ENCODE measurements around the gene SMOC1.
A peak's percentile ranks its signal among the peaks of the same experiment; 100 is the strongest.

SMOC1 gene, protein sequence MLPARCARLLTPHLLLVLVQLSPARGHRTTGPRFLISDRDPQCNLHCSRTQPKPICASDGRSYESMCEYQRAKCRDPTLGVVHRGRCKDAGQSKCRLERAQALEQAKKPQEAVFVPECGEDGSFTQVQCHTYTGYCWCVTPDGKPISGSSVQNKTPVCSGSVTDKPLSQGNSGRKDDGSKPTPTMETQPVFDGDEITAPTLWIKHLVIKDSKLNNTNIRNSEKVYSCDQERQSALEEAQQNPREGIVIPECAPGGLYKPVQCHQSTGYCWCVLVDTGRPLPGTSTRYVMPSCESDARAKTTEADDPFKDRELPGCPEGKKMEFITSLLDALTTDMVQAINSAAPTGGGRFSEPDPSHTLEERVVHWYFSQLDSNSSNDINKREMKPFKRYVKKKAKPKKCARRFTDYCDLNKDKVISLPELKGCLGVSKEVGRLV

DNA sequence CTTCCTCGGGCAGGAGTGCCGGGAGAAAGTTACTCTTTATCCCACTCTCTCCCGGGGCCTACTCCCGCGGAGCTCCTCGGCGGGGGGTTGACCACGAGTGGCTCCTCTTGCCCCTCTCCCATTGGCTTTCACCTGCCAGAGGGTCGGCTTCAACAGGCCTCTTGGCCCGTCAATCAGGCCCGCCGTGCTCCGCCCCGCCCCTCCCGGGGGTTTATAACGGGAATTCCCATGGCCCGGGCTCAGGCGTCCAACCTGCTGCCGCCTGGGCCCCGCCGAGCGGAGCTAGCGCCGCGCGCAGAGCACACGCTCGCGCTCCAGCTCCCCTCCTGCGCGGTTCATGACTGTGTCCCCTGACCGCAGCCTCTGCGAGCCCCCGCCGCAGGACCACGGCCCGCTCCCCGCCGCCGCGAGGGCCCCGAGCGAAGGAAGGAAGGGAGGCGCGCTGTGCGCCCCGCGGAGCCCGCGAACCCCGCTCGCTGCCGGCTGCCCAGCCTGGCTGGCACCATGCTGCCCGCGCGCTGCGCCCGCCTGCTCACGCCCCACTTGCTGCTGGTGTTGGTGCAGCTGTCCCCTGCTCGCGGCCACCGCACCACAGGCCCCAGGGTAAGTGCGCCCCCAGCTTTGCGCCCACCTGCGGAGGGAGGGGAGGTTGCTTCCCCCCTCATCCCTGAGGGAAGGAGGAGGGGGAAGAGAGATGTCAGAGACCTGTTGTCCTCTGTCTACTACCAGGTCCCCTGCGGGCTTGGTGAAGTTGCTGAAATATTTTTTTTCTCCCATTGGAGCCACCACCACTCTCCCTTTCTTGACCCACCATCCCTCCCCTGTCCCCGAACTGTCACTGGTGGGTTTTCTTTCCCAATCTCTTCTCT is at the start of gene SMOC1:
Gene SMOC1, plus strand, starts transcription at position 242 of the 869 bp plus-strand sequence. Its CDS starts 263 bp downstream, at position 505.
- peak; percentile 19 for DNase-seq

DNA sequence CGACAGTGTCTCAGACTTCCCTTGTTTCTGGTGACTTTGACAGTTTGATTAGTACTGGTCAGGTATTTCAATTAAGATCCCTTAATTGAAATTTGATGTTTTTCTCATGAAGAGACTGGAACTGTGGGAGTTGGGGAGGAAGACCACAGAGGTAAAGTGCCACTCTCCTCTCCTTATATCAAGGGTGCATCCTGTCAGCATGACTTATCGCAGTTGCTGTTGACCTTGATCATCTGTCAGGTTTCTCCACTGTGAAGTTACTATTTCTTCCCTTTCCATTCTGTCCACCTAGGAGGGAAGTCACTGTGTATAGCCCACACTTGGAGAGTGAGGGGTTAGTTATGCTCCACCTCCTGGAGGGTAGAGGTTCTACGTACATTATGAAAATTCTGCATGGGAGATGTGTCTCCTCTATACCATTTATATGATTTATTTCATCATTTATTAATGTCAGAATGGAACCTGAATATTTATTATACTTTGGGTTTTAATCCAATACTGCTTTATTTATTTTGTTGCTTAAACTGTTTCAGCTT is 40.3 kb upstream of the SMOC1 start:
- DNase-seq = no peak

DNA sequence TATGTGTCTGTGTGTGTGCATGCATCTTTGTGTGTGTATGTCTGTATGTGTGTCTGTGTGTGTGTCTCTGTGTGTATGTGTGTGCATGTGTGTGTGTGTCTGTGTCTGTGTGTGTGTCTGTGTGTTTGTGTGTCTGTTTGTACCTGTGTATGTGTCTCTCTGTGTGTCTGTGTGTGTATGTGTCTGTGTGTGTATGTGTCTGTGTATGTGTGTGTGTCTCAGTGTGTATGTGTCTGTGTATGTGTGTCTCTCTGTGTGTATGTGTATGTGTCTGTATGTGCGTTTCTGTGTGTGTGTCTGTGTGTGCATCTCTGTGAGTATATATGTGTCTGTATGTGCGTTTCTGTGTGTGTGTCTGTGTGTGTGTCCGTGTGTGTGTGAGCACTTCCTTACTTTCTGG is 39.6 kb upstream of the SMOC1 start:
- no peak for DNase-seq

DNA sequence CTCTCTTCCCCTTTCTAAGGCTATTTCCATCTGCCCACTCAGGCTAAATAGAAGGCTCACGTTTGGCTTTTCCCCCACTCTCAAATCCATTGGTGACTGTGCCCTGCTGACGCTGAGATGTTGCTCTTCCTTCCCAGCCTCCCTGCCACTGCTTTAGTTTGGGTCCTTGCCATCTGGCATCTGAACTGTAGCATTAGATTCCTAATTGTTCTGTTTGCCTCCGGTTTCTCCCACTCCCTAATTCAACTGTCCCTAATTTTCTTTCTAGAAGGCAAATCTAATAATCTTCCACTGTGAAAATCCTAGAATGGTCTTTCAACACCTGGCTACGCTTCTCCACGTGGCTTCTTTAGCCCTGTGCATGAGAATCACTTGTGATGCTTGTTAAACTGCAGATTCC is 37.6 kb upstream of the SMOC1 start:
- no peak for DNase-seq

DNA sequence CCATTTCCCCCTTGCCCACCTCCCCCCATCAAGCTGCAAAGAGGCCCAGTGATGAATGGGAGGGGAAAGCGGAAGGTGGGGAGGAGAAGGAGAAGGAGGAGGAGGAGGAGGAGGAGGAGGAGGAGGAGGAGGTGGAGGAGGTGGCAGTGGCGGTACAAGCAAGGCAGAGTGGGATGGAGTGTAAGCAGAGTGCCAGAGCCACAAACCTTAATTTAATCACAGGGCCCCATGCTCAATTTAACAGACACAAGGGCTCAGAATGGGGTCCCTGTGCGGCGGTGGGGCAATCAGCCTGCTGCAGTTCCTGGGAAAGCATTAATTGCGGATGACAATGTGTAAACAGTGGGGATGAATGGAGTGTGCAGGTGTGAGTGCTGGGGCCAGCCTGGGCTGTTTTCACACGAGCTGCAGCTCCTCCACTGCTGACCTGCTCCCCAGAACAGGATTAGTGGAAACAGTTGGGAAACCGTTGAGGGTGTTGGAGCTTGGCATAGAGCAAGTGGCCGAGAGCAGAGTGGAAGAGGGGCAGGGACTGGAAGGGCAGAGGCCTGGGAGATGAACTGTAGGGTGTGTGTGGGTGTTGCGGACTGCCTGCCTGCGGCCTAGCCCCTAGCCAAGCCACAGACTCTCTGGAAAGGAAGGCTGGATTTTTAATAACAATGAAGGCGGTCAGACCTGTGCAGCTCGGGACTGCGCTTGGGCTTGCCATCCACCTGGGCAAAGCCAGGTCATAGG is 36.4 kb upstream of the SMOC1 start:
- no peak for DNase-seq

DNA sequence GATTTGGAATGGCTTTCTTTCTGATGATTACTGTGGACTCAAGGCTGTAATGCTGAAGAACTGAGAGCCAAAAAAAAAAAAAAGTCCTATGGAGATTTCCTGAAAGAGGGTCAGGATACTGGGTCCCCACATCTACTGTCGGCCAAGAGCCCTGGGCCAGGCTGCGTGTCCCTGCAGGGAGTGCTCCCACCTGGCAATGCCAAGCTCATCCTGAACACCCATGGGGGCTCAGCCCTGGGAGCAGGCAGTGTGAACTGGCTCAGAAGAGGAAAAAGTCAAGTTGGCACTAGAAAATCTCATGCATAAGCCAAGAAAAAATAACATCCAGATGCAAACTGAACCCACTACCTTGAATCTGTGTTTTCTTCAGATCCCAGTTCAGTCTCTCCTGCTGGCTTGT is 35.0 kb upstream of the SMOC1 start:
- no peak for DNase-seq

DNA sequence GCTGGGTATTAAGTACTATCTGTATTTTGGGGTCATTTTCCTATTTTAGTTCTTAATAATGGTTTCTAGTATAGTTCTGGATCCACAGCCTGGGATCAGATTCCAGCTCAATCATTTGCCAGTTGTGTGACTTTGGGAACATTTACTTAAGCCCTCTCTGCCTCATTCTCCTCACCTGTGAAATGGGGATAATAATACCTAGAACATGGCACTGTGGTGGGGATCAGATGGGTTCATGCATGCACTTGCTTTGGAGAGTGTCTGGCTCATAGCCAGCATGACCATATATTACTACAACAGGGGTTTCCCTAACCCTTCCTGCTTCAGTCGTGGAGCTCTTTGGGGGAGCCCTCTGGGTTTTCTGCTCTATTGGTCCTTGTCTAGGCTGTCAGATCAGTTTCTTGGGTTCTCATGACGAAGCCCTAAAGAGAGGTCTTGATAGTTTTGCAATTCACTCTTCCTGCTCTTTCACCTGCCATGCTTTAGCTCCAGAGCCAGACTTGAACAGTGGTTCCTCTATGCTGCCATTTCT is 34.1 kb upstream of the SMOC1 start:
- DNase-seq = no peak

DNA sequence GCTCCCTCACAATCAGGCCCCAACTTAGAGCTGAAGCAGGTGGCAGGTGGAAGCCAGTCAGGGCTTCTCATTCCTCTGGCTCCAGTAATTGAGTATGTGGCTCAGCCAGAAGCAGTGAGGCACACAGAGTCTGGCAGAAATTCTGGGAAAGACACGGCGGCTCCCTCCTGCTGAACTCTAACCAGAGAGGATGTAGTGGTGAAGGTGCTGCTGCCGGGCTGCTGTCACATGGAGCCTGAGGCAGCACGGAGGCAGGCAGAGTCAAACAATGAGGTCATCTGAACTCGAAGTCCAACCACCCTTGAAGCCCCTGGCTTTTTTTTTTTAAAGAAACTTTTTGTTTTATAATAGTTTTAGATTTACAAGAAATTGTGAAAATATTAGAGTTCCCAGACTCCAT is 33.4 kb upstream of the SMOC1 start:
- DNase-seq = no peak

DNA sequence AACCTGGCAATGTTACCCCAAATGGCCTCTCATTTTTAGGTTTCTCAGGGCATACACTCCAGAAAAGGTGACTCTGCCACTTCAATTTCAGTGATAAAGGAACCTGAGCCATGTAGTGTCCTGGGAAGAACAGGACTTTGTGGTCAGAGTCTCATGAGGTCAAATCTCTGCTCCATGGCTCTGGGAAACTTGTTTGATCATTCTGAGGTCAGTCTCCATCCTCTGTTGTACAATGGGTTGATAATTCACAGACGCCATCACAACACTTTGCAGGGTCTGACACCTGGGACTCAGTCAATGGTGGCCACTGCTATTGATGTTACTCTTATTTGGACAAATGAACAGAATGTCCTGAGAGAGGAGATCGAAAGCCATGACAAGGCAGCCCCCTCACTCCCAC is 31.1 kb upstream of the SMOC1 start:
- no peak for DNase-seq

DNA sequence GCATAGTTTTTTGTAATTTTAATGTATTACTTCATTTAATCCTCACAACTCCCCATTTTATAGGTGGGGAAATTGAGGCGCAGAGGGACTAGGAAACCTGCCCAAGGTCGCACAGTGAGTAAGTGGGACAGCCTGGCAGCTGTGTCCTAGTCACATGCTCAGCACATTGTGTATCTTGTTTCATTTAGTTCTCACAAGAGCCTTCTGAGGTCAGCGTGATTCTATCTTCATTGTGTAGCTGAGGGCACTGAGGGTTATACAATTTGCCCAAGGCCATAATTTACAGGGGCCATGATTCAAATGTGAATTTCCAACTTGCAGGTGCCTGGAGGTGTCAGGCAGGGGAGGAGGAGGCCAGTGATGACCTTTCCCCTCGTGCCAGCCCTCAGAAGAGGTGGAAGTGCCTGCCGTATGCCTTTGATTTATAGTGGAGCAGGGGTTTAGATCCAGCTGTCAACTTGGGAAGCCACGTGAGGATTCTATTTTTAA is 30.3 kb upstream of the SMOC1 start:
- DNase-seq = no peak

DNA sequence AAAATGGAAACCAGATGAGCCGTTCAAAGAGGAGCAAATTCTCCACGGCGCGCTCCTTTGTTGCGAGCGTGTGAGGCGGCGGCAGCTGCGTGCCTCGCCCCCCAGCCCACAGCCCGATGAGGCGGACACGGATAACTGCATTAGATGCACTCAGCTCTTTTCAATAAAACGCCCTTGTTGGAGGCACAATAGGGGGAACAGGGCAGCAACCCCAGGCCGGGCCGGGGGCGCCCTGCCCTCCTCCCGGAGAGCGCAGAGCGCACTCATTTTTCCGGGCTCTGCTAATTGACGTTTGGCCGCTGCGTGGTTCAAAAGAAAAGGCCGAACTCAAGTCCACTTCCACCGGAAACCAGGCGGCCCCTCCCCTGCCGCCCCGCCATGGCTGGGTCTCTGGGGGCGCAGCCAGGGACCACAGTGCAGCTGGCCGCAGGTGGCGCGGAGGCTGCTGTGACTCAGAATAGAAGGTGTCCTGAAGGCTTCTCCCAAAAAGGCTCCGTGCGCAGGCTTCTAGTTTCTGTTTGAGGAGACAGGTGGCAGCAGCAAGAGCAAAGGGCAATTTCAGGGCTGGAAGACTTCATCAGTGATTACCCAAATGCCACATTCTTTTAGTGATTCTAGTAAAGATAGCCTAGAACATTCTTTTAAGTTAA is 29.0 kb upstream of the SMOC1 start:
- DNase-seq = no peak

DNA sequence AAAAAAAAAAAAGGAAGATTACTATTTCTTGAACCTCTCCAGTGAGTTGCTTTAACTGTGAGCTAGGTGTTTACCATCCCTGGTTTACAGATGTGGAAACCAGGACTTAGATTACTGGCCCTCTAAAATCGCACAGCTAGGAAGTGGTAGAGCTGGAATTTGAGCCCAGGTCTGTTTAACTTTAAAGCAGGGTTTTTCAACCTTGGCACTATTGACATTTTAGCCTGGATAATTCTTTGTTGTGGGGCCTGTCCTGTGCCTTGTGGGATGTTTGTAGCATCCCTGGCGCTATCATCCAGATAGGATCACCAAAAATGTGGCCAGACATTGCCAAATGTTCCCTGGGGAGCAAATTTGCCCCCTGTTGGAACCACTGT is 28.5 kb upstream of the SMOC1 start:
- no peak for DNase-seq

DNA sequence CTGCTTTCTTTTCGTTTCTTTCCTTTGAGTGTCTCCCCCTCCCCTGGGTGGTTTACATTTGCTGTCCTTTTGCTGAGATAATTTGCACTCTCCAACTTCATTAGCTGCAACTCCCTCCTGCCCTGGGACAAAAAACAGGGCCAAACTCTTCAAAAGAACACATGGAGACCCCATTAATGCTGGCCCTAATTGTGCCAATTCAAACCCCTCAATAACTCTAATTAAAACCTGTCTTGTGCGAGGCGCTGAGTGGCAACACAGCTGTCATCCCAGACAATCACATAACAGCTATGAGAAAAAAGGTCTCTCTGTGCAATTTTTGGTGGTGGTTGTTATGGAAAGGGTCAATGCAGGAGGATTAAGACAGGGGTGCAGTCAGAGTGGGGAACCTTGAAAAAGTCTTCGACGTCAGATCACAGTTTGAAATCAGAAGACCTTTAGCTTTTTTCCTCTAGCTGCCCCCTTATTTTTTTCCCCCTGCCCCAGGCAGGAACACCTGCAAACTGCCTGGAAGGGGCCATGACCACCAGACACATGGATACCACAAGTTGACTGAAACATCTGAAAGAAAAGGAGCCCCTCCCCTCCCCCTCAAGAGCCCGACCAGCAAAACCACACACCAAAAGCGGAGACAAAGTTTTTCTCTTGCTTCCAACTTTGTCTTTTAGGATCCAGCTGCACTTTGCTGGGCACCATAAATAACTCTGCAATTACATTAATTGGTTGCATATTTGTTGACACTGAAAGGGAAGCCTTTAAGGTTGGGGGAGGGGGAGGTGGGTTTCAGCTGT is 26.5 kb upstream of the SMOC1 start:
- DNase-seq = no peak

DNA sequence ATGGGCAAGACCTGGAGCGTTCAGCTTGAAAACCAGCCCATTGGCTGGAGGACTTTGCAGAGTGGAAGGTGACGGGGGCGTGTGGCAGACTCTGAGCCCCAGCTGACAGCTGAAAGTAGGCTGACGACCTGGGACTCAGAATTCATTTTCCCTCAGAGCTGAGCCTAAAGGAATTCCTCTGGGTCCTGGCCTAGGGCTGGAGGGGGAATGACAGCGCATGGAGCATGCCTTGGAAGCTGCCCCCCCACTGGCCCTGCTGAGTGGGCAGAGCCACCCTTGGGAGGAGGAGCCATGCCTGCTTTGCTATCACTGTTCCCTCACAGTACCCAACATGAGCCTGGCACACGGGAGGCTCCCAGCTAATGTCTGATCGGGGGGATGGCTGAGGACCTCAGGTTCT is 25.4 kb upstream of the SMOC1 start:
- no peak for DNase-seq

DNA sequence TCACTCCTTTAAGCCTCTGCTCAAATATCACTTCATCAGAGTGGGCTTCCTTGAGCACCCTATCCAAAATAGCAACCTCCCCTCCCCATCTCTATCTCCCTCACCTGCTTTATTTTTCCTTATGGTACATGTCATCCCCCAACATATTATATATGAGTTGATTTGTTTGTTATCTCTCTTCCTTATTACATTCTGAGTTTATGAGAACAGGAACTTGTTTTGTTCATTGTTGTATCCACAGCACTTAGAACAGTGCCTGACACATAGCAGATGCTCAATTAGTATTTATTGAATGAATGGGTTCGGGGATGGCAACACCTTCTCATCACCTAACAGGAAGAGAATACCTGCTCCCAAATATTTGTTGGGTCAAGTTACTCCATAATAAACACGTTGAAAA is 24.6 kb upstream of the SMOC1 start:
- DNase-seq = no peak

DNA sequence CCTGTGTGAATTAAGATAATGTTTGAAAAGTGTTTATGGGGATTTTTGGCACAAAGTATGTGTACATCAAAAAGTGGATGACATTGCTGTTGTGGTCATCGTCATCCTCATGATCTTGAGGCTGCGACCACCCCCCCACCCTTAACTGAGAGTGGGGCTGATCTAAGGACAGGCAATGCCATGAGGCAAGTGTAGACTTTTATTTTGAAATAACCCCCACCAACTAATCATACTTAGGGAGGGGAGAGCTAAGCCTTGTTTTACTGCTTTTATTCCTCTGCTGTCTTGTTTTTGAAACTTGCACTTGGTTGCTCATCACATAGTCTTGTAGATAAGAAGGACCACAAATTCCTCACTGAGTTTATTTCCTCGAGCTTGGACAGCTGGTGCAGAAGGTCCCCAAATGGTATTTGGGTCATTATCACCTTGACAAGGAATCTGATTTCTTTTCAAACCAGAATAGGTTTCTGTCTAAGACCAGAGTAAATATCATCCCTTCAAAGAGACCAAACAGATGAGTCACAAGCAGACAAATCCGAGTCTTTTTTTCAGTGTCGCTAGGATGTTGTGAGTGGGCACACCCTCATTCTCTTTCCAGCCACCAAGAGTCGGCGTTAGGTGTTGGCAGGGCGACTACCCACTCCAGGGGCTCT is 23.9 kb upstream of the SMOC1 start:
- DNase-seq = no peak

DNA sequence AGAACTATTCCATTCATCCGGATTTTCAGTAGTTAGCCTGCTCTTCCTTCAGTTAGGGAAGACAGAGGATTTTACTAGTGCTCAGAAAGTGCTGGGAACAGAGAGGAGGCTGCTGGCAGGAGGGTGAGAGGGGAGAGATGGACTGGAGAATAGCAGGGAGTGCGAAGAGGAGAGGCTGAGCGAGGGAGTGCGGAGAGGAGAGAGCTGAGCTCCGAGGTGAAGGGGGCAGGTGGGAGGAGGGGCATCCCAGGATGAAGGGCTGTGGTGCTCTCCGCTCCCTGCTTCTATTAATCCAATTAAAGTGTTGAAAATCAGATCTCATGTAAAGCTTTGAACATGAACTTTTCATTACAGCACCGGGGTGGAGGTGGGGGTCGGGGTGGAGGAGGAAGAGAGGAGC is 20.4 kb upstream of the SMOC1 start:
- no peak for DNase-seq

DNA sequence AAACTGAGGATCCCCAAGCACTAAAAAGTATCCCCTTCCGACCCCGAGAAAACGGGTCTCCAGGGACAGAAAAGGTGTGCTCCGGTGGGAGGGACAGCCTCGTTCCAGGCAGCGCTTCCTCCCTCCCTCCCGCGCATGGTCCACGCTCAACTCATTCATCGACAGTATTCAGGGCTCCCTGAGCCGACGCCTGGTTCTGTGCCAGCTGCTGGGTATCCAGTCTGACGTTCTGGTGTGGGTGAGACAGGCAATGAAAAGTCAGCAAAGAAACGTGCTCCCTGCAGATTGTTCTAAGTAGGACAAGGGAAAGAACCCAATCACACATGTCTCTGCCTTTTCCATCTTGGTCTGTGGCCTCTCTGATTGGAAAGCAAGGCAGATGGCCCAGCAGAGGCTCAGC is 19.6 kb upstream of the SMOC1 start:
- no peak for DNase-seq

DNA sequence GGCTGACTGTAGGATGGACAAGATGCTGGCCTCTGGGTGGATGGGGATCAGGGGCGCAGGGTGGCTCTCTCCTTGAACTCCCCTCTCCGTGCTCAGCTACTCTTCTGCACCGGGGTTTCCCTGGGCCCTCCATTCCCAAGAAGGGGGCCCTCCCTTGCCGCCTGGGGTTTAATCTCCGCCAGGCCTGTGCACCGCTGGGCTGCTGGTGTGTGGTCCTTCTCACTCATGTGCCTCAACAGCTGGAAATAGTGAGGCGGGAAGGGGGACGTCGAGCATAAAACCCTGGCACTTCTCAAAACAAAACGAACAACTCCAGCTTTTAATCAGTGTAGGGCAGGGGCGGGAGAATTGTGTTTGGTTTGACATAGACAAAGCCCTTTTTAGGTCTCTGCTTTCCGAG is 19.0 kb upstream of the SMOC1 start:
- DNase-seq = no peak

DNA sequence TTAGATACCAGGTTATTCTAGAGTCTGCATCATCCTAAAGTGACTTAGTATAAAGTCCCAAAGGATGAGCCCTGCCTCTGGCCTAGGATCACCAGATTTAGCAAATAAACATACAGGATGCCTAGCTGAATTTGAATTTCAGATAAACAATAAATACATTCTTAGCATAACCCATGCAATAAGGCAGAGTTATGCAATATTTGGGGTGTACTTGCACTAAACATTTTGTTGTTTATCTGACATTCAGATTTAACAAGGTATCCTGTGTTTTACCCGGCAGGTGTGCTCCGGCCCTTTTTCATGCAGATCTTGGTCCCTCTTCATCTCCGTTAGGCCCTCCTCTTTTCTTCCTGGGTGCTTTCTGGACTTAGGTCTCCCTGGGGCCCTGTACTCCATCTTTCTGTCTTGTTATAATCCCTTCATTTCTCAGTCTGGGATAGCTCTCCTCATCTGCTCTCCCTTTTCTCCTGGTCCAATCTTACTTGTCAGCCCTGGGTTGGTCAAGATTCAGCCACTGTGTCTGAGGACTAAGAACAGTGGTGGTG is 18.1 kb upstream of the SMOC1 start:
- no peak for DNase-seq

DNA sequence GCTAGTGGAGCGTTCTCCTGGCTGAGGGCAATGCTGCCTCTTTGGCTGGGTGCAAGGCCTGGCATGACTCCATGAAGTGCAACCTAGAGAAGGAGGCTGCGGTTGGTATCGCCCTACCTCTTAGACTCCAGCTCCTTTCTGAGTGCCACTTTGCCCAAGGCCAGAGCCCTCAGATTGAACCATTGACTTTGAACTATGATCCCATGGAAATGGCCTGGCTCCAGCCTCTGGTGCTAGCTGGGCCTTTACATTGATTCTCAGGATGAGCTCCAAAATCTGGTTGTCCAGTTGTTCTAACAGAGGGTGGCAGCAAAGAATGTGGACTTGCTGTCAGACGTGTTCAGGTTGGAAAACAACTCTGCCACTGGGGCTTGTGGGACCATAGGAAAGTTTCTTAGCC is 16.1 kb upstream of the SMOC1 start:
- DNase-seq = no peak

Data from activated CD4-positive, alpha-beta T cell treated with anti-CD3 and anti-CD28 coated beads, Interleukin-2, amount 50 U/mL, for 16 hours (primary cell).